SK-N-MC (cell line): ENCODE measurements around the gene SLC16A11.
"Not testable (repeated sequence)": the region's sequence is repeated elsewhere in the genome, so short reads cannot be mapped to it uniquely, and the experiment has no call there.

ENCODE experiments used
- EZH2 ChIP-seq: fragments of 200-600 bp; sonication (generic); IDR thresholded peaks from one replicate; pipeline ENCODE4 v1.6.1; 2017; ENCODE audit warnings: antibody characterized with exemption
- FOXP2 ChIP-seq: optimal IDR thresholded peaks from 2 replicates; pipeline ENCODE3; 2011; ENCODE audit warnings: mild to moderate bottlenecking, moderate library complexity; ENCODE audit not compliant: insufficient read depth; ENCODE audit errors: extremely low read length, control extremely low read depth
- POLR2AphosphoS5 ChIP-seq: IDR thresholded peaks from 2 replicates; pipeline ENCODE4 v1.6.1; 2012; ENCODE audit warnings: mild to moderate bottlenecking, low read depth, low read length, borderline replicate concordance

GRCh38 chr17:7050583-7050982 lies 6.7 kb upstream of the SLC16A11 start:
- TF ChIP-seq POLR2AphosphoS5, FOXP2, EZH2: not testable (repeated sequence)
